H1 (cell line): ENCODE results near the gene PDCD5. TPM values are rescaled to one million over a fixed set of nuclear protein-coding genes. Genes with fewer than 3 reads are reported as not detected.

Experiments used
- CTCF ChIA-PET: fragments of 300-600 bp; sonication (Branson Sonifier 250); formaldehyde crosslinking; loops from one replicate; lab custom pipeline; 2021; ENCODE audit not compliant: partially characterized antibody; lab: Charles Lee
- POLR2A ChIA-PET: fragments of 300-600 bp; sonication (Branson Sonifier 250); formaldehyde crosslinking; loops from one replicate; lab custom pipeline; 2021; ENCODE audit warnings: inconsistent platforms; ENCODE audit not compliant: partially characterized antibody; lab: Charles Lee
- DNase-seq, 2 experiments: peaks; one replicate each; pipeline versions ENCODE4 v3.0.0 to v3.0.0-alpha.2; 2010 to 2022; ENCODE audit warnings: low spot score in 2 of 2, low read depth in 1 of 2, mixed read lengths in 1 of 2
- FAIRE-seq: peaks from 2 replicates; lab custom pipeline; 2011; peaks lifted over from hg19 to GRCh38; lab: Jason Lieb, UNC
- H2AFZ ChIP-seq: 2 replicates; pipeline ENCODE4 v1.8.1; 2012; ENCODE audit warnings: low read length, inconsistent platforms
- H2AK5ac ChIP-seq: 2 replicates; pipeline ENCODE4 v1.6.1; 2013; ENCODE audit warnings: low read depth, low read length
- H2BK120ac ChIP-seq: replicated peaks from 2 replicates; pipeline ENCODE3; 2013; ENCODE audit warnings: low read depth, low read length, inconsistent platforms
- H2BK12ac ChIP-seq: 2 replicates; pipeline ENCODE4 v1.6.1; 2013; ENCODE audit warnings: low read depth, low read length
- H2BK15ac ChIP-seq: 2 replicates; pipeline ENCODE4 v1.6.1; 2013; ENCODE audit warnings: low read length
- H2BK20ac ChIP-seq: 2 replicates; pipeline ENCODE4 v1.6.1; 2013; ENCODE audit warnings: low read length
- H2BK5ac ChIP-seq: 2 replicates; pipeline ENCODE4 v1.6.1; 2013; ENCODE audit warnings: low read depth, low read length
- H3K14ac ChIP-seq: 2 replicates; pipeline ENCODE4 v1.6.1; 2013; ENCODE audit warnings: inconsistent platforms; ENCODE audit not compliant: insufficient read length
- H3K18ac ChIP-seq: 2 replicates; pipeline ENCODE4 v1.6.1; 2013; ENCODE audit warnings: low read length; ENCODE audit errors: extremely low read depth
- H3K23ac ChIP-seq: 2 replicates; pipeline ENCODE4 v1.6.1; 2013; ENCODE audit warnings: inconsistent platforms; ENCODE audit not compliant: insufficient read length
- H3K23me2 ChIP-seq: 2 replicates; pipeline ENCODE4 v1.6.1; 2013; ENCODE audit warnings: low read depth, low read length
- H3K27ac ChIP-seq: 2 replicates; pipeline ENCODE4 v1.6.1; 2011; ENCODE audit warnings: low read depth, low read length, inconsistent platforms
- H3K27me3 ChIP-seq, 4 experiments: replicated peaks in 1 of 4; 1 replicate in 1 of 4; 2 replicates in 3 of 4; pipeline versions ENCODE4 v1.6.1 to v1.8.1; 2011 to 2013; ENCODE audit warnings: low read length in 3 of 4, mild to moderate bottlenecking in 3 of 4, inconsistent platforms in 2 of 4, mixed read lengths in 2 of 4, moderate library complexity in 1 of 4; ENCODE audit not compliant: control insufficient read depth in 3 of 4, insufficient read depth in 3 of 4; ENCODE audit errors: extremely low read depth in 1 of 4
- H3K36me3 ChIP-seq, 4 experiments: 2 replicates each; pipeline versions ENCODE4 v1.6.1 to v1.8.1; 2011 to 2013; ENCODE audit warnings: mild to moderate bottlenecking in 4 of 4, low read length in 3 of 4, moderate library complexity in 2 of 4, control low read depth in 1 of 4, inconsistent platforms in 1 of 4; ENCODE audit not compliant: insufficient read depth in 4 of 4, control insufficient read depth in 2 of 4
- H3K4ac ChIP-seq: replicated peaks from 2 replicates; pipeline ENCODE3; 2013; ENCODE audit warnings: low read length, low read depth, mixed read lengths, inconsistent platforms; ENCODE audit not compliant: insufficient read length
- H3K4me1 ChIP-seq, 4 experiments: replicated peaks in 1 of 4; 1 replicate in 1 of 4; 2 replicates in 3 of 4; pipeline versions ENCODE4 v1.6.1 to v1.8.1; 2011 to 2013; ENCODE audit warnings: low read length in 3 of 4, inconsistent platforms in 2 of 4, mixed read lengths in 1 of 4; ENCODE audit not compliant: insufficient read depth in 4 of 4, control insufficient read depth in 3 of 4
- H3K4me2 ChIP-seq, 2 experiments: 2 replicates each; pipeline versions ENCODE4 v1.6.1 to v1.8.1; 2011 to 2013; ENCODE audit warnings: low read depth in 2 of 2, low read length in 2 of 2, control low read depth in 1 of 2, inconsistent platforms in 1 of 2, mild to moderate bottlenecking in 1 of 2; ENCODE audit not compliant: insufficient read depth in 1 of 2
- H3K4me3 ChIP-seq, 4 experiments: fragments of 200-600, 300-600 bp in 1 of 4; sonication (generic), shearing (Covaris generic), sonication (Bioruptor Twin) in 1 of 4; 2 replicates each; pipeline versions ENCODE4 v1.5.1 to v1.8.1; 2011 to 2016; ENCODE audit warnings: low read length in 4 of 4, low read depth in 3 of 4, control low read depth in 2 of 4, inconsistent platforms in 2 of 4, mild to moderate bottlenecking in 2 of 4, mixed read lengths in 1 of 4, moderate library complexity in 1 of 4; ENCODE audit not compliant: insufficient read depth in 2 of 4; ENCODE audit errors: extremely low read depth in 1 of 4
- H3K56ac ChIP-seq: replicated peaks from 2 replicates; pipeline ENCODE3; 2013; ENCODE audit warnings: low read depth, mild to moderate bottlenecking, mixed read lengths, low read length, inconsistent platforms; ENCODE audit not compliant: insufficient read length
- H3K79me1 ChIP-seq: 2 replicates; pipeline ENCODE4 v1.6.1; 2013; ENCODE audit warnings: low read depth, low read length, control low read depth
- H3K79me2 ChIP-seq, 2 experiments: 2 replicates each; pipeline versions ENCODE4 v1.6.1 to v1.8.1; 2012 to 2013; ENCODE audit warnings: low read length in 2 of 2, mild to moderate bottlenecking in 2 of 2, inconsistent platforms in 1 of 2; ENCODE audit not compliant: insufficient read depth in 2 of 2, control insufficient read depth in 1 of 2
- H3K9ac ChIP-seq, 4 experiments: replicated peaks in 1 of 4; 1 replicate in 1 of 4; 2 replicates in 3 of 4; pipeline versions ENCODE4 v1.6.1 to v1.8.1; 2011 to 2013; ENCODE audit warnings: low read depth in 3 of 4, low read length in 3 of 4, control low read depth in 2 of 4, mild to moderate bottlenecking in 2 of 4, moderate library complexity in 2 of 4, inconsistent platforms in 1 of 4; ENCODE audit errors: extremely low read depth in 1 of 4
- H3K9me3 ChIP-seq, 2 experiments: 2 replicates each; pipeline versions ENCODE4 v1.6.1 to v1.8.1; 2012 to 2013; ENCODE audit warnings: mild to moderate bottlenecking in 2 of 2, moderate library complexity in 2 of 2, control low read depth in 1 of 2, inconsistent platforms in 1 of 2, low read depth in 1 of 2, low read length in 1 of 2, mixed read lengths in 1 of 2; ENCODE audit not compliant: insufficient read depth in 2 of 2
- H4K20me1 ChIP-seq, 2 experiments: replicated peaks in 1 of 2; 2 replicates each; pipeline versions ENCODE3 to v1.8.1; 2011 to 2013; ENCODE audit warnings: inconsistent platforms in 2 of 2, low read length in 2 of 2, mild to moderate bottlenecking in 1 of 2; ENCODE audit not compliant: insufficient read depth in 2 of 2, control insufficient read depth in 1 of 2
- H4K5ac ChIP-seq: 2 replicates; pipeline ENCODE4 v1.6.1; 2013; ENCODE audit warnings: low read length, low read depth, mixed read lengths, inconsistent platforms; ENCODE audit not compliant: insufficient read length
- H4K8ac ChIP-seq: 2 replicates; pipeline ENCODE4 v1.8.0; 2013; ENCODE audit warnings: mild to moderate bottlenecking, moderate library complexity, low read length, inconsistent platforms; ENCODE audit not compliant: insufficient read depth; ENCODE audit errors: extremely low read depth
- H4K91ac ChIP-seq: replicated peaks from 2 replicates; pipeline ENCODE3; 2013; ENCODE audit warnings: low read length, mixed read lengths, inconsistent platforms; ENCODE audit not compliant: insufficient read length
- BACH1 ChIP-seq: IDR thresholded peaks from 2 replicates; pipeline ENCODE4 v1.6.1; 2012; ENCODE audit warnings: low read length, improper control_type of control experiment
- CHD2 ChIP-seq: IDR thresholded peaks from 2 replicates; pipeline ENCODE4 v1.6.1; 2012; ENCODE audit warnings: low read length, improper control_type of control experiment
- CREB1 ChIP-seq: IDR thresholded peaks from 2 replicates; pipeline ENCODE4 v1.6.1; 2012; ENCODE audit warnings: inconsistent platforms
- CTBP2 ChIP-seq: IDR thresholded peaks from 2 replicates; pipeline ENCODE4 v1.7.0; 2011; ENCODE audit warnings: borderline replicate concordance, mild to moderate bottlenecking, moderate library complexity, mixed read lengths, low read length; ENCODE audit not compliant: insufficient read depth, insufficient read length
- NANOG ChIP-seq: IDR thresholded peaks from 2 replicates; pipeline ENCODE4 v1.6.1; 2011; ENCODE audit warnings: low read length, low read depth, mild to moderate bottlenecking, inconsistent platforms; ENCODE audit not compliant: insufficient read depth, poor library complexity, severe bottlenecking
- POU5F1 ChIP-seq: IDR thresholded peaks from 2 replicates; pipeline ENCODE4 v1.6.1; 2011; ENCODE audit warnings: low read depth, mild to moderate bottlenecking, low read length, moderate library complexity
- RBBP5 ChIP-seq: IDR thresholded peaks from 2 replicates; pipeline ENCODE4 v1.7.1; 2012; ENCODE audit warnings: low read depth, mild to moderate bottlenecking, inconsistent platforms, low read length, moderate library complexity, borderline replicate concordance
- RFX5 ChIP-seq: IDR thresholded peaks from 2 replicates; pipeline ENCODE4 v1.6.1; 2011; ENCODE audit warnings: low read depth, low read length, improper control_type of control experiment, borderline replicate concordance
- SAP30 ChIP-seq: fragments of 300-600 bp; sonication (generic); IDR thresholded peaks from 2 replicates; pipeline ENCODE4 v1.7.1; 2012; ENCODE audit warnings: low read length, moderate library complexity, mild to moderate bottlenecking, inconsistent platforms; ENCODE audit not compliant: insufficient read depth, insufficient replicate concordance
- TCF12 ChIP-seq: IDR thresholded peaks from 2 replicates; pipeline ENCODE4 v1.6.1; 2011; ENCODE audit warnings: low read depth, mild to moderate bottlenecking, low read length
- WGBS, 2 experiments: shearing (Covaris generic) in 1 of 2; methylation state at CpG; one replicate each; pipeline versions ENCODE4 v1.1.6 to v1.1.7; 2013 to 2015; ENCODE audit warnings: low lambda C conversion rate in 2 of 2, mixed read lengths in 2 of 2, inconsistent platforms in 1 of 2, low coverage in 1 of 2, missing lambda C conversion rate in 1 of 2; ENCODE audit not compliant: insufficient replicate concordance in 2 of 2, insufficient coverage in 1 of 2, insufficient read length in 1 of 2; ENCODE audit errors: extremely low coverage in 1 of 2, missing lambda C conversion rate in 1 of 2; 5-methylcytosine and 5-hydroxymethylcytosine counted together
- polyA plus RNA-seq, 7 experiments: library from polyadenylated mRNA; depleted of rRNA in 3 of 7; stranded (reverse) in 5 of 7; unstranded in 2 of 7; fragments of >200 nt in 5 of 7; fragments of 200-250 nt in 2 of 7; gene quantifications; 1 replicate in 5 of 7; 2 replicates in 1 of 7; 4 replicates in 1 of 7; pipeline versions ENCODE4 v1.2.1 to v1.2.3, GENCODE V29; 2011 to 2013; ENCODE audit warnings: missing spikeins in 2 of 7, mixed read lengths in 2 of 7
- total RNA-seq: library from RNA; stranded (reverse); fragmentation: NEBNext Ultra II Directional; extraction: Animal tissue kit (Norgen Biotek cat#: 25700); gene quantifications from 2 replicates; pipeline ENCODE4 v1.2.1, GENCODE V29; 2021
- TF ChIP-seq, protein P1 (sequence below): IDR thresholded peaks from 2 replicates; pipeline ENCODE4 v1.6.1; 2012; ENCODE audit warnings: low read length, inconsistent platforms

Gene PDCD5
- total and polyA plus RNA-seq, 2 of the 8 experiments (the other 6 are each of a cell fraction or from before 2014, with no cell fraction given): 43.2 to 98.8 TPM

GRCh38 chr19:32631381-32631780, 50.4 kb downstream of the PDCD5 start:
- H3K56ac ChIP-seq: no peak overlapping the region
- no peak overlapping the region for H3K14ac ChIP-seq
- FAIRE-seq: no peak
- no peak for DNase-seq
- no peak overlapping the region for H4K8ac ChIP-seq
- H2BK15ac ChIP-seq: no peak overlapping the region
- no peak overlapping the region for H4K91ac ChIP-seq
- H3K4me1 ChIP-seq: no peaks in the 10 kb centered on the region
- ChIA-PET POLR2A (no interaction called here), CTCF (interaction anchor here (0.9 kb wide), 1 partner anchor 41 kb away, joined by 3 read pairs; no protein-coding TSS in a partner anchor)
- no peaks in the 10 kb centered on the region for H3K27me3 ChIP-seq
- no peak overlapping the region for H2BK12ac ChIP-seq
- H2AK5ac ChIP-seq: no peak overlapping the region
- WGBS, 2 experiments: 92% methylated on average over 15 of the region's 15 CpGs; no CpG with 5 or more reads in 1 of the 2 experiments
- no peak overlapping the region for H4K5ac ChIP-seq
- 0 out of 2 replicates have a peak, but pooled peaks cover 2% of the 10 kb centered on the region for H3K79me1 ChIP-seq
- H2AFZ ChIP-seq: no peak overlapping the region
- H4K20me1 ChIP-seq: peaks cover 3 to 5% of the 10 kb centered on the region in 2 experiments
- no peaks in the 10 kb centered on the region for H3K23me2 ChIP-seq
- no peak overlapping the region for H2BK20ac ChIP-seq
- H2BK5ac ChIP-seq: no peak overlapping the region
- no peak overlapping the region for H3K4ac ChIP-seq
- no peak overlapping the region for H3K23ac ChIP-seq
- H3K18ac ChIP-seq: no peak overlapping the region
- no peak overlapping the region for H2BK120ac ChIP-seq
- H3K4me2 ChIP-seq: no peak overlapping the region
- peaks cover 0 to 26% (median 18%) of the 10 kb centered on the region in 4 experiments; a peak in 5 of 8 replicates for H3K36me3 ChIP-seq
- H3K4me3 ChIP-seq: no peak overlapping the region
- no peaks in the 10 kb centered on the region for H3K79me2 ChIP-seq
- no peak overlapping the region for H3K27ac ChIP-seq
- TF ChIP-seq CREB1 (no peak), POU5F1 (no peak), RBBP5 (no peak), SAP30 (no peak), TCF12 (no peak), CTBP2 (no peak), NANOG (no peak), CHD2 (no peak), RFX5 (no peak), BACH1 (no peak)
- TF ChIP-seq, protein P1, sequence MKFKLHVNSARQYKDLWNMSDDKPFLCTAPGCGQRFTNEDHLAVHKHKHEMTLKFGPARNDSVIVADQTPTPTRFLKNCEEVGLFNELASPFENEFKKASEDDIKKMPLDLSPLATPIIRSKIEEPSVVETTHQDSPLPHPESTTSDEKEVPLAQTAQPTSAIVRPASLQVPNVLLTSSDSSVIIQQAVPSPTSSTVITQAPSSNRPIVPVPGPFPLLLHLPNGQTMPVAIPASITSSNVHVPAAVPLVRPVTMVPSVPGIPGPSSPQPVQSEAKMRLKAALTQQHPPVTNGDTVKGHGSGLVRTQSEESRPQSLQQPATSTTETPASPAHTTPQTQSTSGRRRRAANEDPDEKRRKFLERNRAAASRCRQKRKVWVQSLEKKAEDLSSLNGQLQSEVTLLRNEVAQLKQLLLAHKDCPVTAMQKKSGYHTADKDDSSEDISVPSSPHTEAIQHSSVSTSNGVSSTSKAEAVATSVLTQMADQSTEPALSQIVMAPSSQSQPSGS: no peak
- no peaks in the 10 kb centered on the region for H3K9me3 ChIP-seq
- no peak overlapping the region for H3K9ac ChIP-seq
